Measurements from ENCODE around the gene OR2L2.

The OR2L2 gene

DNA sequence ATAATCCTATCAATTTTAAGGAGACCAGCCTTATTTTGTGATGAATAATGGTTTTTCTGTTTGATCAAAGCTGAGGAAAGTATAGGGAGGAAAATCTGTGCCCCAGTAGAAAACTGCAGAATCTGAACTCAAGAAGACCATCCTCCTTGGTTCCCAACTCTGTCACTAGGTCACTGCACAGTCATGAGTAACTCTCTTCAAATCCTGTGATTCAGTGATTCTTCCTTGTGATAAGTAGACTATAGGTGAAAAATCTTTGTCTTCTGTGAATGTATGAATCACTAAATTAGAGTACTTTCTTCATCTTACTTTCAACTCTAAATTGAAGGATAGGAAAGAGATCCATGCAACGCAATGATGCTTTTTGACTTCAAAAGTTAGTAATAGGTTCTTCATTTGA is 29.7 kb upstream of the OR2L2 start:
- H2AFZ ChIP-seq (ENCODE audit: low read depth, low read length, severe bottlenecking) = no peak overlapping the region

DNA sequence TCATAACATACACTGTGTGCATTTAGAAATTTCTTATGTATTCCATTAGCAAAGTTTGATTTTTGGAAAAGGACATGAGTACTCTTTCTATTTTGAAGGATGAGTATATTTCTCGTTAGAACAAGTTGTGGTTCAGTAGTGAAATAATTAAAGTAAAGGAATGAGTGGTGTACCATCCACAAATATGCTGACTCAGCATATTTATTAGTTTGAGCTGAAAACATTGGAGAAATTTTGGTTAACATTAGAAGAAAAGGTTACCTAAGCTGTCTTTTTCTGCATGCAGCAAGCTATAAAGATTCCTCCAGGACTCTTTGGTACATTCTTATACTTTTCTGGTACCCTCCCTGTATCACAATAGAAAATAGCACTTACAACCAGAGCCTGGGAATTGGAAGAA is 22.1 kb upstream of the OR2L2 start:
- TF ChIP-seq, protein P1, sequence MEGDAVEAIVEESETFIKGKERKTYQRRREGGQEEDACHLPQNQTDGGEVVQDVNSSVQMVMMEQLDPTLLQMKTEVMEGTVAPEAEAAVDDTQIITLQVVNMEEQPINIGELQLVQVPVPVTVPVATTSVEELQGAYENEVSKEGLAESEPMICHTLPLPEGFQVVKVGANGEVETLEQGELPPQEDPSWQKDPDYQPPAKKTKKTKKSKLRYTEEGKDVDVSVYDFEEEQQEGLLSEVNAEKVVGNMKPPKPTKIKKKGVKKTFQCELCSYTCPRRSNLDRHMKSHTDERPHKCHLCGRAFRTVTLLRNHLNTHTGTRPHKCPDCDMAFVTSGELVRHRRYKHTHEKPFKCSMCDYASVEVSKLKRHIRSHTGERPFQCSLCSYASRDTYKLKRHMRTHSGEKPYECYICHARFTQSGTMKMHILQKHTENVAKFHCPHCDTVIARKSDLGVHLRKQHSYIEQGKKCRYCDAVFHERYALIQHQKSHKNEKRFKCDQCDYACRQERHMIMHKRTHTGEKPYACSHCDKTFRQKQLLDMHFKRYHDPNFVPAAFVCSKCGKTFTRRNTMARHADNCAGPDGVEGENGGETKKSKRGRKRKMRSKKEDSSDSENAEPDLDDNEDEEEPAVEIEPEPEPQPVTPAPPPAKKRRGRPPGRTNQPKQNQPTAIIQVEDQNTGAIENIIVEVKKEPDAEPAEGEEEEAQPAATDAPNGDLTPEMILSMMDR (IDR thresholded peaks at IDR 0.05; ENCODE audit: insufficient read depth, low read length, poor library complexity, severe bottlenecking) = no peak
- TF ChIP-seq EZH2phosphoT487 (conservative IDR thresholded peaks at IDR 0.05; ENCODE audit: low read length) = no peak
- H3K27me3 ChIP-seq (ENCODE audit: low read length) = no peaks in the 10 kb centered on the region
- H3K36me3 ChIP-seq (ENCODE audit: low read length) = no peaks in the 10 kb centered on the region
- no peak overlapping the region for H3K4me2 ChIP-seq (ENCODE audit: low read depth, low read length, poor library complexity, severe bottlenecking)
- H4K20me1 ChIP-seq (ENCODE audit: low read depth, low read length) = no peaks in the 10 kb centered on the region
- no peak overlapping the region for H2AFZ ChIP-seq (ENCODE audit: low read depth, low read length, severe bottlenecking)
- no peak overlapping the region for H3K27ac ChIP-seq (ENCODE audit: low read depth, low read length)
- no peak overlapping the region for H3K9ac ChIP-seq (ENCODE audit: low read length)
- H3K4me3 ChIP-seq (ENCODE audit: insufficient read depth, low read length, poor library complexity, severe bottlenecking) = no peak overlapping the region
- no peaks in the 10 kb centered on the region for H3K79me2 ChIP-seq (ENCODE audit: insufficient read depth, low read length)
- H3K9me2 ChIP-seq (replicated peaks; ENCODE audit: insufficient read depth, low read length) = no peaks in the 10 kb centered on the region
- H3F3A ChIP-seq (ENCODE audit: insufficient read depth) = no peaks in the 10 kb centered on the region
- H3K9me3 ChIP-seq (ENCODE audit: insufficient read depth, low read length) = no peaks in the 10 kb centered on the region

More for the DNA sequence above, 29.7 kb upstream of the OR2L2 start:
- Histone ChIP-seq H3K36me3 (ENCODE audit: low read length) (no peaks in the 10 kb centered on the region), H3K4me2 (ENCODE audit: low read depth, low read length, poor library complexity, severe bottlenecking) (no peak overlapping the region), H3K79me2 (ENCODE audit: insufficient read depth, low read length) (no peaks in the 10 kb centered on the region), H3K27ac (ENCODE audit: low read depth, low read length) (no peak overlapping the region), H3K9me2 (replicated peaks; ENCODE audit: insufficient read depth, low read length) (no peaks in the 10 kb centered on the region), H3K9ac (ENCODE audit: low read length) (no peak overlapping the region), H3K9me3 (ENCODE audit: insufficient read depth, low read length) (no peaks in the 10 kb centered on the region), H4K20me1 (ENCODE audit: low read depth, low read length) (no peaks in the 10 kb centered on the region), H3F3A (ENCODE audit: insufficient read depth) (no peaks in the 10 kb centered on the region), H3K27me3 (ENCODE audit: low read length) (no peaks in the 10 kb centered on the region), H3K4me3 (ENCODE audit: insufficient read depth, low read length, poor library complexity, severe bottlenecking) (no peak overlapping the region)
- TF ChIP-seq, protein P1 (IDR thresholded peaks at IDR 0.05; ENCODE audit: insufficient read depth, low read length, poor library complexity, severe bottlenecking) = no peak
- TF ChIP-seq EZH2phosphoT487 (conservative IDR thresholded peaks at IDR 0.05; ENCODE audit: low read length) = no peak

DNA sequence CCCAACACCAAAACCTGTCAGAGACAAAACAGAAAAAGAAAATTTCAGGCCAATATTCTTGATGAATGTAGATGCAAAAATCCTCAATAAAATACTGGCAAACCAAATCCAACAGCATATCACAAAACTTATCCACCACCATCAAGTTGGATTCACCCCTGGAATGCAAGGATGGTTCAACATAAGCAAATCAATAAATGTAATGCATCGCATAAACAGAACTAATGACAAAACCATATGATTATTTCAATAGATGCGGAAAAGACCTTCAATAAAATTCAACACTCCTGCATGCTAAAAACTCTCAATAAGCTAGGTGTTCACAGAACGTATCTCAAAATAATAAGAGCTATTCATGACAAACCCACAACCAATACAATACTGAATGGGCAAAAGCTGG is 20.2 kb upstream of the OR2L2 start:
- H2AFZ ChIP-seq (ENCODE audit: low read depth, low read length, severe bottlenecking) = no peak overlapping the region
- TF ChIP-seq, protein P1 (IDR thresholded peaks at IDR 0.05; ENCODE audit: insufficient read depth, low read length, poor library complexity, severe bottlenecking) = no peak
- TF ChIP-seq EZH2phosphoT487 (conservative IDR thresholded peaks at IDR 0.05; ENCODE audit: low read length) = no peak
- no peaks in the 10 kb centered on the region for H3K36me3 ChIP-seq (ENCODE audit: low read length)
- no peaks in the 10 kb centered on the region for H3K9me2 ChIP-seq (replicated peaks; ENCODE audit: insufficient read depth, low read length)
- H3K4me3 ChIP-seq (ENCODE audit: insufficient read depth, low read length, poor library complexity, severe bottlenecking) = no peak overlapping the region
- no peaks in the 10 kb centered on the region for H3K9me3 ChIP-seq (ENCODE audit: insufficient read depth, low read length)
- no peaks in the 10 kb centered on the region for H4K20me1 ChIP-seq (ENCODE audit: low read depth, low read length)
- H3F3A ChIP-seq (ENCODE audit: insufficient read depth) = no peaks in the 10 kb centered on the region
- no peak overlapping the region for H3K27ac ChIP-seq (ENCODE audit: low read depth, low read length)
- no peak overlapping the region for H3K4me2 ChIP-seq (ENCODE audit: low read depth, low read length, poor library complexity, severe bottlenecking)
- H3K79me2 ChIP-seq (ENCODE audit: insufficient read depth, low read length) = no peaks in the 10 kb centered on the region
- H3K9ac ChIP-seq (ENCODE audit: low read length) = no peak overlapping the region
- no peaks in the 10 kb centered on the region for H3K27me3 ChIP-seq (ENCODE audit: low read length)
